NCI-H2196 (cell line): ENCODE measurements around the gene GNAI1.

Source experiments
- DNase-seq: peaks from one replicate; lab custom pipeline; 2025; ENCODE audit not compliant: unreplicated experiment; lab: John Stamatoyannopoulos, UW

Gene GNAI1

DNA sequence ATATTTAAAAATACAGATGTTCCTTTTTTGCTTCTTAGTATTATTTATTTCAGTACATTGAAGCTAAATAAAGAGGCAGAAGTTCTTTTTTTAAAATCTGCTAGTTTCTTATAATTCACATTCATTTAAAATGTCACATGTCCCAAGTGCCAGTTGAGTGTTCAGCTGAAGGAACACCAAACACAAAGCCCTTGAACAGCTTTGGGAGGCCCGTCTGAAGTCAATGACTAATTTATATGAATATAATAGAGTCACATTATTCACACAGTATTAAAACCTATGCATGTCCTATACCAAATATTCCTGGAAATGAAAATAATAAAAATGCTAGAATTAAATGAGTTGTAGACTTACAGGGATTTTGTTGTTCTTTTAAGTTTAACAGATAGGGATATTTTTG lies 70.3 kb downstream of the GNAI1 start:
- DNase-seq, result no peak

DNA sequence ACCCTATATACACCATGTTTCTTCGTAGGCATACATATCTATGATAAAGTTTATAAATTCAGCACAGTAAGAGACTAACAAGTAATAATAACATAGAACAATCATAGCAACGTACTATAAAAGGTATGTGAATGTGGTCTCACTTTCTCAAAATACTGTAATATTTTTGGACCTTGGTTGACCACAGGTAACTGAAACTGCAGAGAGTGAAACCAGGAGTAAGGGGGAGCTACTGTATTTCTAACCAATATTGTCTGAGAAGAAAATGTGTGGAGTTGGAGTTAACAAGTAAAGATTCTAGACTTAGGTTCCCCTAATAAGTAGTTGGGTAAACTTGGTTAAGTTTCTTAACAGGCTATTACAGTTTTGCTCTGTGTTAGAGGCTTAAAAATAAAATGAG lies 72.1 kb downstream of the GNAI1 start:
- DNase-seq, result no peak

DNA sequence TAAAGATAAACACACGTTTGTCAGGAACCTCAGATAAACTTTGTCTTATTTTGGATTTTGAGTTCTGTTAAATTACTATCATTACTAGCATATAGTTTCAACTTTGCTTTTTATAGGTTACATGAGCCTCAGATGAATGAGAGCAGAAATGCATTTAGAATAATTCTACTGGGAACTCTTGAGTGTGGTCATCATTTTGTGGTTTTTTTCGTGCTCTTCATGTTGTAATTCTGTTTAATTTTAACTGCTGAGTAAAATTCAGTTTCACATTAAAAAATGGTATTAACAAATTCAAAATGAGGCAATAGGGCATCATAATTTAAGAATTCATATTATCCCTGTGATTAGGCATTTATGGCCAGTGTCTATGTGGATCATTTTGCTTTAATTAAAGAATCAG lies 72.9 kb downstream of the GNAI1 start:
- DNase-seq, result no peak

DNA sequence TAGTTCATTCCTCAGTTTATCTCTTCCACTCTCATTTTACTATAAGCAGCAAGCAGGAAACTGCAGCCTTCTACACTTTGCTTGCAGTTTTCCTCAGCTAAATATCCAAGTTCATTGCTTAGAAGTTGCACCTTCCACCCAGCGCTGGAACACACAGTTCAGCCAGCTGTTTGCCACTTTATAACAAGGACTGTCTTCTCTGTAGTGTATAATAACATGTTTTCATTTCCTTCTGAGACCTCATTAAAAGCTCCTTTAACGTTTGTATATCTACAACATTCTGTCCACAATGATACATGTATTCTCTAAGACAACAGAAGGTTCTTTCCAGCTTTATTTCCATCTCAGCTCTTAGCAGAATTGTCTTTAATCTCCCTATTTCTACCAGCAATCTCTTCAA lies 74.1 kb downstream of the GNAI1 start:
- DNase-seq, result no peak

DNA sequence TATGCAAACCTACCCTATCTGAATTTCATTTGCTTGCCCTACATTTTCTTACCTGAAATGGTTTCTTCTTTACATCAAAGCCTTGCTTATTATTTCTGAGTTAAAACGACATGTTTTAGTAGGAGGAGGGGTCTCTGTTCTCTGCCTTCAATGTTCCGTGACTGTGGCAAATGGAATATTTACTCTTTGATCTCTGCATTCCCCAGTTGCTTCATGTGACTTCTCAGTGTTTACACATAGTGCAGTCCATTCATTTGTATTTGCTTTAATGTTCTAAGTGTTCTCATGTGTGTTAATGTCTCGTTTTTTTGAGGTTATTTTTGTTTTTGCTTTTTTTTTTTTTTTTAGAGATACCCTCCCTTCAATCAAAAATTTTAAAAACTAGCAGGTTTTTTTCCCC lies 75.8 kb downstream of the GNAI1 start:
- no peak for DNase-seq

DNA sequence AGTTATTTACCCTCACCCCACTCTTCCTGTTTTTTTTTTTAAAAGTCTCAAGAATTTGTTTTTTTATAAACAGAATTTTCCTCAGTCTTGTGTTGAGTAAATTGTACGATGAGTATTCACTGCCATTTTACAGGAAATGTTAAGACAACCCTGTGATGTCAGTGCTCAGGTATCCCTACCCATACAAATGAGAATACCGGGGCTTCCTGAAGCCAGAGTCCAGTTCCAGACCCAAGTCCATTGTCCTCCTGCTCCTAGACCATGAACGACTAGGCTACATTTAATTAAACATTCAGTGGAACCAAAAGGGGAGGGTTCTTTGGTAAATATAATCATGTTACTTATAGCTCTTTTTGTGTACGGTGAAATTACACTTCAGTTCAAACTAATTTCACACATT lies 79.2 kb downstream of the GNAI1 start:
- no peak for DNase-seq

DNA sequence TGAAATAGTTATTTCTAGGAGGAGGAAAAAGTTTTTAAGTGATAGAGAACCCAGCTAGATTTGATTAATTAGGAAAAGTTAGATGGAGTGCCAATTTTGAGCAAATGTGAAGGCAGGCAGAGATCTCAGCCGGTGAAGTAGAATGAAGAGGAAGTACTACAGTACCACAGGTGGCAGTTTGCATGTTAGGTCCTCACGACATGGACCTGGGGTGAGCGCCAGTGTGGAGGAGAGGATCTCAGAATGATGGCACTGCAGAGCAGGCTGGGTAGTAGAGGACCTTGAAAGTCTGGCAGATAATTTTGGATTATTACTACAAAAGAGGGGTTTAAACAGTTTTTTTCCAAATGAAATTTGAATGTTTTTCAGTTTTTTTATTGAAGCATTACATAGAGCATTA lies 81.1 kb downstream of the GNAI1 start:
- no peak for DNase-seq

DNA sequence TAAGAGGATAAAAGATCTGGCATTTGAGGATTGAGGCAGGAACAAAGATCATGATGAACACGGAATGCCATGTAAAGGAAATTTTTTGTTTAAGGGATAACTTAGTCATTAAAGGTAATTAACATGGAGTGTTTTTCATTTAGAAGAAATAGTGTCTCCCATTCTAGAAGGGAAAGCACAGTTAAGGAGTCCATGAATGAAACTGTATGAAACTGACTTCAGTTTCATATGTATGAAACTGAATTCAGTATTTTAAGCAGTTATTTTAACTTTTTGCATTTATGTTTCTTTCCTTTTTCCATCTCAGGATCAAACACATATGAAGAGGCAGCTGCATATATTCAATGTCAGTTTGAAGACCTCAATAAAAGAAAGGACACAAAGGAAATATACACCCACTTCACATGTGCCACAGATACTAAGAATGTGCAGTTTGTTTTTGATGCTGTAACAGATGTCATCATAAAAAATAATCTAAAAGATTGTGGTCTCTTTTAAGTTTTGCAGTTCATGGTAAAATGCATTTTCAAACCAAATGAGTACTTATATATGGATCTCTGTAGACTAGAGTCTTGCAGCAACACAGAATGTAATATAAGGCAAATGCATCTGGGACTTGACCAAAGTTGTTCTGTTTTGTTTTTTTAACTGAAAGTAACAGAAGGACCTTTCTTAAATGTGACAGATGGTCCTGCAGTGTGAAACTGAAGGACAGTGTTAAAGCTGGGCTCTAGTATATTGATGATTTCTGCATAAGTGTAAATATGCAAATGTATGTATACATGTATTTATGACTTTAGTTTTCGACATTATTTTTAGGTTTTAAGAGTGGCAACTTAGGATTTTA lies 82.6 kb downstream of the GNAI1 start:
- DNase-seq, result no peak

DNA sequence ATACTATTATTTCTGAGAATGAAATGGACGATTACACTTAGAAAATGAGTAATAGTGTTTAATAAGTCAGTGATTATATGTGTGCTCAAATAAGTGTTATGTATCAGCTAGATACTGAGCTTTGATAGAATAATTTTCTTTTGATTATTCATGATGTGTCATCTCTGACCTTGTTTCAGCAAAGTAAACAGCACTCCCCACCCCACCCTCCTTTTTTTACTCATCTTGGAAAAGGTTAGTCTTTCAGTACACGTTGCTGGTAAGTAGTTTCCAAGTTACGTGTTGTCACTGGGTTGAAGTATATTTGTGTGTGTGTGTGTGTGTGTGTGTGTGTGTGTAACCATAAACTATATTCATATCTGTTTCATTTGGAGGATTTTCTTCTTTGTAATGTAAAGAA lies 84.1 kb downstream of the GNAI1 start:
- DNase-seq, result no peak

DNA sequence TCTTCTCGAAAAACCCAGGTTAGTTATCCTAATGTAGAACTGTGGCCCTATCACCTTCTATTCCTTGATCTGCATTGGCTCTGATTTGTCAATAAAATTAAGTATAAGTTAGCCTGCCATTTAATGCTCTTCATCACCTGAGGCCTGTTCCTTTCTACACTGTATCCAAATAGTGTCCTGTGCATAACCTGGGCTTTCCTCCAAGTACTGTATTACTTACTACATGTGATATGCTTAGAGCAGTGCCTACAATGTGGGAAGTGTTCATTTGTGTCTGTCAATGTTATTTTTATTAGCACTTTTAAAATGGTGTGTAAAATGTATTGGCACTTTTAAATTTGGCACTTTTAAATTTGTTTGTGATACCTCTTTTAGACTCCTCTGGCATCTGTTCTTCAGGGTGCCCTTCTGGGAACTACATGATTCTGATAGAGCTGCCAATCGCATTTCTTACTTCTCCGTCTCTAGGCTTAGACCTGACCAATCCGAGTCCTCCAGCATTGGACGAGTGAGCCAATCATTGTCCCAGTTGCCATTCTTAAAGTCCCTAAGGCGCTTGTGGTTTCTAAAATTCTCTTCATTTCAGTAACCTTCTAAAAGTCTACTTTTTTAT lies 85.5 kb downstream of the GNAI1 start:
- DNase-seq, result no peak

DNA sequence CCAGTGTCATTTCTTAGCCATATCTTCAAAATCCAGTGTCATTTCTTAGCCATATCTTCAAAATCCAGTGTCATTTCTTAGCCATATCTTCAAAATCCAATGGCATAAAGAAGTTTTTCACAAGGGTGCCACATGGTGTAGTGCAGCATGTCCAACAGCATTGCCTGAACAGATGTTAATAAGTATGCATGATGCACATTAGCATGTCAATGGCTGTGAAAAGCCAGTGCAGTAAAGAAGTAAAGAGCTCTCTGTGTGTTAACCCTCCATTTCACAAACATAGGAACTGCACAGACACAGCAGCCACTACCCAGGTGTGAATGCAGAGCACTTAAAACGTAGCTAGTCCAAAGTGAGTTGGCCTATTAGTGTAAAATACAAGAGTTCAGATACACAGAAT lies 89.8 kb downstream of the GNAI1 start:
- no peak for DNase-seq

DNA sequence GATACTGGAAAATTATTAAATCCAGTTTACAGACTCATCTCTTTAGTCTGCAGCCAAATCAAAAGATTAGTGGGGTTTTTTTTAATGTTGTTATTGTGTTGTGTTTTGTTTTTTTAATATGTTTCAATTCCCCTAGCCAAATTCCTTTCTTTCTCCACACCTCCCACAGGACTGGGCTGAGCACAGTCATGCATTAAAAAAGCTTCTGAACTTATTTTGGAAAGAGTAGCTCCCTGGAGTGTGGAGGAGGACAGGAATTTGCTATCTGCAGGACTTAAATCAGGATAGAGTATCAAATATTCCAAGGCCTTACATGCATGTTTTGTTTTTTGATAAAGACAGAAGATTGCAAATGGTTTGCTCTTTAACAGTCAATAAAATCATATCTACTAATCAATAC lies 90.7 kb downstream of the GNAI1 start:
- DNase-seq, result no peak

DNA sequence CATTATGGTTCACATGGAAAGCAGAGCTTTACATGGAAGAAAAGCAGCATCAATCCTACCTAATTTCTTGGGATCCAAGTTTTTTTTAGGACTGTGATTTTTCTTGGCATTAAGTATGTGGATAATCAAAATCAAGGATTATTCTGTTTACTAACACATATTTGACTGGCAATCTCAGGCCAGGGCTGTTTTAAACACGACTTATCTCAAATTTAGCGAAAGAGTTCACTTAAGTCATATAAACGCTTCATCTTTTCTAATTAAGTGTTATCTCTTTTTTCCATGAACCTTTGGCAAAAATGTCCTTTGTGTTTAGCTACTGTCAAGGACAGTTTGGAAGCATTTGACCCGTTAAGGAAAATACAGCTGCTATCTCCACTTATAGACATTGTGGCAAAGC lies 92.0 kb downstream of the GNAI1 start:
- DNase-seq, result no peak

DNA sequence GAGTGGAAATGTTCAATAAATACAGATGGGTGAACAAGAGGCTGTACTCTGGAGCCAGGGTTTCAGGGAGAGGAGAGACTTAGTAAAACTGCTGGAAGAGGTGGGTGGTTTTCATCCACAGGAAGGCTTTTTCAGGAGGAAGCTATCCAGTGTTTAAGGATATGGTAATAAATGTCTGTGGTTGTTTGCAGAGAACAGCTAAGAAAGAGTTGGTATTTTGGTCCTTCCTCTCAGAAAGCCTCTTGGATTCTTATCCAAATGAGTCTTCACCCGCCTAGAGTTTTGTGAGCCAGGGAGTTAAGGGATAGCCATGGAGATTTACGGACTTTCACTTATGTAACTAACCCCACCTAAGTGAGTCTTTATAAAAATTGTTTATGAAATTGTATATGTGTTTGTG lies 95.7 kb downstream of the GNAI1 start:
- DNase-seq, result no peak

DNA sequence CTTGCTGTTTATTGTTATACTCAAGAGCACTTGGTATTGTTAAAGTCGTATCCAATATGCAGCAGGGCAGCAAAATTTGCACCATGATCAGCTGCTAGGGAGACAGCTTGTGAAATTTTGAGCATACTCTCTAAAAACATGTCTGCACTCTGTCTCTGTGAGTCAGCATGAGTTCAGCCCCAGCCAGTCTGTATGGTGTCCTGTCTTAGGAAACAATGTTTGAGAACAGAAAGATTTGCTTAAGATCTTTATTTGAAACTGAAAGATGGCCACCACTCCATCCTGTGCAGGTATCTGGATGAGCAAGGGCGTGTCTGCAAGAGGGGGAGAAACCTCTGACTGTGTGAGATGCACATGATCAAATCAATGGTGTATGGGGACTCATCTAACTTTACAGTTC lies 97.1 kb downstream of the GNAI1 start:
- DNase-seq, result no peak

DNA sequence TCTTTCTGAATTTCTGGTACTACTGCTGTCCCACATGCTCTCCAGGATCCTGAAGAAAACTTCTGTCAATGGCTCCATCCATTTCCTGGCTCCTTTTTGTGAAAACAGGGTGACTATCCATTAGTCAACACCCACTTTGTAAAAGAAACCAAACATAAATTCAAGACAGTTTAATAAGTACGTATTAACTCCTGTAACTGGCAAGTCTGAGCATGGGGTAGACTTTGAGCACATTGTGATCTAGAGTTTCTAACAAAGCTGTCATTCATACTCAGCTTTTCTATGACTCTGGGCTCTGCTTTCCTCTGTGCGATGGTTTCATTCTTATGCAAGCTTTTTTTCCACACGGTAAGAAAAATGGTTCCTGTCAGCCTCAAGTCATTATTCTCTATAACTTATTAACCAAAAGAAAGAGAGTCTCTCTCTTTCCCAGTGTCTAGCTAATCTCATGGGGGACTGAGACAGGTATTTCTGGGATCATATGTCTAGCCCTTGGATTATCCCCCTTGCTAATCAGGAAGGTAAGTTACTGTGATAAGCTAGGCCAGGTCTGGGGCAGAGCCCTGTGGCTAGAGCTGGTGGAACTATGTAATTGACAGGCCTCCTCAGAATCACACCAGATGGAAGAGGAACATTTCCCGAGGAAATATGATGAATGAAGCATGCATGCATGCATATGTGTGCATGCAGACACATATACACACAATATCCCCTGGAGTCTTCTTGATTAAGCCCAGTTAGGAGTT lies 98.5 kb downstream of the GNAI1 start:
- no peak for DNase-seq

DNA sequence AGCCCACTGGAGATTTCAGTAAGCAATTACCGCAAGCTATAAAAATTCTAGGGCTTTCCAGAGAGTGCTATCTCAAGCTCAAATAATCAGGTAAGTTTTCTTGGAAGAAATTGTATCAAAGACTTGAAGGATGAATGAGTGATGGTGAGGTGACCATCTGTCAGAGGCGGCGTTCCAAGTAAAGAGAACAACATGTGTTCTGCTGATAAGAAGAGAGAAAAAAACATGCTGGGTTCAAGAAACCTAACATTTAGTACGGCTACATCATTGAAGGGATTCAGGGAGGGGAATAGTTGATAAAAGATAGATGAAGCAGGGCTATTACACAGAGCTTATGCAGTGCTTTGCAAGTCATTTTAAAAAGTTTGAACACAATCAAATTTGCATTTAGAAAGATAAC lies 100.7 kb downstream of the GNAI1 start:
- DNase-seq, result no peak

DNA sequence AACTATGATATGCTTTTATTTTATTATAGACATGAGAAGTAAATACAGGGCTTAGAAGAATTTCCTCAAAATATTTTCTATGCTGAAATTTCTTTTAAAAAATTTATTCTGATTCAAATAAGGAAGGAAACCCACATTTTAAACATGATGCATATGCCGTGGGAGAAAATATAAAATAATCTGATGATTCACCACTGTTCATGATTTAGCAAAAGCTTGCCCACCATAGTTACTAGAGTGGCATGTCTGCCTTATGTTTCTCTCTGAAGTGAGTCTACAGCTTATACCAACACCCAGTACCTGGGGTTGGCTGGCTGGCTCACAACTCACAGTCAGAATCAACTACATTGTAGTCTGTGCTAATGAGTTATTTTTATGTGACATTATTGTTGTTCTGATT lies 102.0 kb downstream of the GNAI1 start:
- no peak for DNase-seq

DNA sequence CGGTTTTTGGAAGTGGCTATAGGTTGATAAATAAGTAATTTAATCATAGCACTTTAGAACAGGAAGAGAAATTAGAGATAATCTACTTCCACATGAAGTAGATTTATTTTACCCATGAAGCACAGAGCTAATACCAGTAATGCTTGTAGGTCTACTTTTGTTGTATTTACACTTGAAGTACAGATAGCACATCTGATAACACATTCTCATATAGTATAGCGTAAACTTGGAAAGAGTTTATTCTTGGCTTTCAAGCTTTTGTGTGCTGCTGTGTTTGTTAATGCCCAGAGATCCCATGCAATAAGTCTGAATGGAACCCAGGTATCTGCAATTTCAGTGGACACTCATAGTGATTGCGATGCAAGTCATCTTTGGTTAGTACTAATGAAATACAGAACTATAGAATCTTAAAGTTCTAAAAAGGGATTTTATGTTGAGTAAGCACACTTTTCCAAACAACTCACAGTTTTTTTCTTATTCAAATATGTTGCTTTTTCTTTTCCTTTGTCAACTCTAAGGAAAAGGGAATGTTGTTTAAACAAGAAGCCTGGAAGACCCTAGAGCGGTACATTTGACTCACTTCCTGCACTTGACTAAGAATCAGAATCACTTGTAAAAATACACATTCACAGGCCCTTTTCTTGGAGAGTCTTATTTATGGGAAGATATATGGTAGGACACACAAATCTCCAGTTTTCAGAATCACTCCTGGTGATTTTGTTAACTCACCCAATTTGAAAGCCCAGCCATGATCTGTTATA lies 105.8 kb downstream of the GNAI1 start:
- DNase-seq, result no peak

DNA sequence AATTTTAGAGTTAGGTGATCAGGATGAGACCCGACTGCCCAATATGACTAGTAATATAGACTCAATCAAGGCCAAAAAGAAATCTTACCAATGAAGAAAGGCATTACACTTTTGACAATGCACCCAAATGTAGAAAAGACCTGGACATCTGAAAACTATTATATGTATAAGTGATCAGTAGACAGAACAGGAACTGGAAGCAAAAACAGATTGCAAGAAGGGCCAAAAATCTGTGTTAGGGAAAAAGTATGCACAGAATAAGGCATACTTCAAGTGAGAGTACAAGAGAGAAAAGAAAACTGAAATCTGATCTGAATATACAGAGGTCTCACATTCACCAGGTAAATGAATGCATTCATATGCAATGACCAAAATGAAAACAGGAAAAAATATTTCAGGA lies 107.0 kb downstream of the GNAI1 start:
- DNase-seq, result no peak

DNA sequence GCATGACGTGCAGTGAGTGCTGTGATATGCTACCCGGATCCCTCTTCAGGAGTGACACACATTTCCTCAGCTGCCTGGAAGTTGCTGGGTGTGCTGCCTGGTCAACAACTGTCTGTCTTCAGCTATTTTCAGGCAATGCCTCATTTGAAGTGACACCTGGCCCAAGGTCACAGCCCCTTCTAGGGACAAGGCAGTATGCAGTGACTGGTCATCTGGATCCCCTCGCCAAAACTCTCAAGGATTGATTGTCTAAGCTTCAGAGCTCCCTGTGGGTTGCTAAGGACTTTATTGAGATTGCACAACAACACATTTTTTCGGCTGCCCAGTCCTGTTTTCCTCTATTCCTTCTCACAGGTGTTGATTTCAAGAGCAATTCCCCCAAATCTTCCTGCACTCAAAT lies 108.8 kb downstream of the GNAI1 start:
- no peak for DNase-seq
